Upper lobe of left lung (tissue), 4 donors: Measurements from ENCODE around the gene SLC36A4.
"Not testable (repeated sequence)": the region's sequence is repeated elsewhere in the genome, so short reads cannot be mapped to it uniquely, and the experiment has no call there.

Source experiments
- POLR2A ChIP-seq, 4 donors: fragments of 450-650 bp; IDR thresholded peaks; one replicate each; pipeline ENCODE4 v1.5.1; 2016 to 2017; ENCODE audit warnings: antibody characterized with exemption in 4 of 4, mild to moderate bottlenecking in 2 of 4
- POLR2AphosphoS5 ChIP-seq, 2 donors: sonication (generic); formaldehyde crosslinking; IDR thresholded peaks; one replicate each; pipeline ENCODE4 v1.5.1; 2017; ENCODE audit warnings: antibody characterized with exemption in 2 of 2
- TF ChIP-seq, protein P1 (sequence below), 6 experiments: fragments of 450-650 bp in 4 of 6; fragments of 200-600 bp in 2 of 6; sonication (generic) in 2 of 6; IDR thresholded peaks; one replicate each; pipeline ENCODE4 v1.5.1; 2016 to 2019; ENCODE audit warnings: antibody characterized with exemption in 6 of 6

DNA sequence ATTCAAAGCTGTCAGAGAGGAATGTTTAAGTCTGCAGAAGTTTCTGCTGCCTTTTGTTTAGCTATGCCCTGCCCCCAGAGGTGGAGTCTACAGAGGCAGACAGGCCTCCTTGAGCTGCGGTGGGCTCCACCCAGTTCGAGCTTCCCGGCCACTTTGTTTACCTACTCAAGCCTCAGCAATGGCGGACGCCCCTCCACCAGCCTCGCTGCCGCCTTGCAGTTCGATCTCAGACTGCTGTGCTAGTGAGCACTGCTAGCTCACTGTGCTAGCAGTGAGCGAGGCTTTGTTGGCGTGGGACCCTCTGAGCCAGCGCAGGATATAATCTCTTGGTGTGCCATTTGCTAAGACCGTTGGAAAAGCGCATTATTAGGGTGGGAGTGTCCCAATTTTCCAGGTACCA lies 19.9 kb downstream of the SLC36A4 start:
- TF ChIP-seq, protein P1, sequence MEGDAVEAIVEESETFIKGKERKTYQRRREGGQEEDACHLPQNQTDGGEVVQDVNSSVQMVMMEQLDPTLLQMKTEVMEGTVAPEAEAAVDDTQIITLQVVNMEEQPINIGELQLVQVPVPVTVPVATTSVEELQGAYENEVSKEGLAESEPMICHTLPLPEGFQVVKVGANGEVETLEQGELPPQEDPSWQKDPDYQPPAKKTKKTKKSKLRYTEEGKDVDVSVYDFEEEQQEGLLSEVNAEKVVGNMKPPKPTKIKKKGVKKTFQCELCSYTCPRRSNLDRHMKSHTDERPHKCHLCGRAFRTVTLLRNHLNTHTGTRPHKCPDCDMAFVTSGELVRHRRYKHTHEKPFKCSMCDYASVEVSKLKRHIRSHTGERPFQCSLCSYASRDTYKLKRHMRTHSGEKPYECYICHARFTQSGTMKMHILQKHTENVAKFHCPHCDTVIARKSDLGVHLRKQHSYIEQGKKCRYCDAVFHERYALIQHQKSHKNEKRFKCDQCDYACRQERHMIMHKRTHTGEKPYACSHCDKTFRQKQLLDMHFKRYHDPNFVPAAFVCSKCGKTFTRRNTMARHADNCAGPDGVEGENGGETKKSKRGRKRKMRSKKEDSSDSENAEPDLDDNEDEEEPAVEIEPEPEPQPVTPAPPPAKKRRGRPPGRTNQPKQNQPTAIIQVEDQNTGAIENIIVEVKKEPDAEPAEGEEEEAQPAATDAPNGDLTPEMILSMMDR (IDR thresholded peaks at IDR 0.05) = not testable (repeated sequence)
- not testable (repeated sequence) for TF ChIP-seq POLR2A, POLR2AphosphoS5 (IDR thresholded peaks at IDR 0.05)
